ENCODE data around the gene RPL28.
A peak's percentile ranks its signal among the peaks of the same experiment; 100 is the strongest.
"Not testable (repeated sequence)": the region's sequence is repeated elsewhere in the genome, so short reads cannot be mapped to it uniquely, and the experiment has no call there.

Gene RPL28

DNA sequence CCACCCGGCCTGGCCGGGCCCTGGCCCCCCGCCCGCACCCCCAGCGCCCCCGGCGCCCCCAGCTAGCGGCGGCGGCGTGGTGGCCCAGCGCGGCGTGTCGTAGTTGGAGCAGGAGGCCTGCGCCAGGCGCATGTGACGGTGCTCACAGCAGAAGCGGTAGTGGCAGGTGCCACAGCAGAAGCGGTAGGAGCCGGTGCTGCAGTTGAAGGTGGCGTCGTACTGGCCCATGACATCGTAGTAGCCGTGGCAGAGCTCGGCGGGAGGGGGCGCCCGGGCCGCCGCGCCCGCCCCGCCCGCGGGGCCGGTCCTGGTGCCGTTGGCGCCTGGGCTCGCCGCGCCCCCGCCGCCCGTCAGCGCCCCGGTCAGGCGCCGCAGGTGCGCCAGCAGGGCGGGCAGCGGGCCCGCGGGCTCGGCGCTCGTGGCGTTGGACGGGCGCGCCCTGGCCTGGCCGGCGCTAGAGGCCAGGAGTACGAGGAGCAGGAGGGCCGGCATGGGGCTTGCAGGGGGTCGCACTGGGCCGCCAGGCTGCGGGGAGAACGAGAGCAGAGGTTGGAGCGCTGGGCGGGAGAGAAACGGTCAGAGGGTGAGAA, 56.7 kb downstream of the RPL28 start:
- DNase-seq = peak in 6 of 10 donors; percentile 26 to 86 (median 48)
- intact Hi-C loops (cut with DNase I) = no loop called here

- DNase-seq = peak in 7 of 10 donors; percentile 46 to 93 (median 58)
Observed at GRCh38 chr19:55443045-55443823, 57.5 kb downstream of the RPL28 start, which contains the start of gene SHISA7. TSS of gene SHISA7 (minus strand) at chr19:55443300. CDS start at chr19:55442863, 437 bp downstream.

GRCh38 chr19:55443824-55444480, 58.2 kb downstream of the RPL28 start:
- intact Hi-C loops (cut with DNase I) = no loop called here

More at GRCh38 chr19:55443045-55443823, 57.5 kb downstream of the RPL28 start, which contains the start of gene SHISA7:
- intact Hi-C loops (cut with DNase I) = no loop called here

DNA sequence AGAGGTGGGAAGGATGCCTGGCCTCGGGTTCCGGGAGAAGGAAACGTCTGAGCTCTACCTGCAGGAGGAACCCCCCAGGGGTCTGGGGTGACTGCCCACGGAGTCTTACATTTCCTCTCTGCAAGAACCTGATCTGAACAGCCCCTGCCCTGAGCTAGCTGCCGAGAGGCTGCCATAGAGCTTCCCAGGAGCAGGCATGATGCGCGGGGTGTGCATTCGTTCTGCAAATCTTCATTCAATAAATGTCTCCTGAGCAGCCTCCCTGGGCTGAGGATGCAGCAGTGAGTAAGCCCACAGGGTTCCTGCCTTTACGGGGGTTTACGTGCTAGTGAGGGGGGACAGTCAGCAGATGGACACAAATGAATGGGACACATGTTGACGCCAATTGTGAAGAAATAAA, 58.9 kb downstream of the RPL28 start:
- intact Hi-C loops (cut with DNase I) = no loop called here
- DNase-seq = no peak

More at GRCh38 chr19:55443824-55444480, 58.2 kb downstream of the RPL28 start:
- peak in 1 of 10 donors; percentile 69 for DNase-seq

GRCh38 chr19:55446060-55446459, 60.3 kb downstream of the RPL28 start:
- DNase-seq = no peak
- intact Hi-C loops (cut with DNase I) = no loop called here

DNA sequence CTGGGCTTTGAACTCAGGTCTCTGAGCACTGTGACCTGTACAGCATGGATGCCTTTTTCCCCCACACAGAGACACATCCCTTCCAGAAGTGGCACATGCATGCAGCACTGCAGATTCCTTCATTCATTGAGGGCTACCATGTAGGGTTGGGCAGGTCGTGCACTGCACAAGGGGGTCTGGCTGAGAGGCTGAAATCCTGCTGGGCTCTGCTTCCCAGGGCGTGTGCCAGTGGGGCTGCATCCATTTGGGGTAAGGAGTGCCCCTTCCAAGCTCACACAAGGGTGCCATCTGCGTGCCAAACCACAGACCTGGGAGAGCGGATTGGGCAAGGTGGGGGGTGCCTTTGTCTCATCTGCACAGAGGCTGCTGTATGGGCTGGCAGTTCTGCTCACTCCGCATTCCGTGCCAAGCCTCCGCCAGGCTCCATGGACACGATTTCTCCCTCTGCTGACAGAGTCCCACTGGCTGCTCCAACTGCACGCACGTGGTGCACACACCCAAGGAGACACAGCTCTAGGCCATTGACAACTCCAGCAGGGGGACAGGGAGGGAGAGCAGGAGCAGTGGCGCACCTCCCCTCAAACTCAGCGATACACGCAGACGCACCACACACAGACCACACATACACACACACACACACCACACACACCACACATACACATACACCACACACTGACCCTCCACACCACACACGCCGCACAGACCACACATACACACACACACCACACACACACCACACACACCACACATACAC, 61.9 kb downstream of the RPL28 start:
- DNase-seq = peak; percentile 69 to 98 (median 88)
- intact Hi-C loops (cut with DNase I) = no loop called here

DNA sequence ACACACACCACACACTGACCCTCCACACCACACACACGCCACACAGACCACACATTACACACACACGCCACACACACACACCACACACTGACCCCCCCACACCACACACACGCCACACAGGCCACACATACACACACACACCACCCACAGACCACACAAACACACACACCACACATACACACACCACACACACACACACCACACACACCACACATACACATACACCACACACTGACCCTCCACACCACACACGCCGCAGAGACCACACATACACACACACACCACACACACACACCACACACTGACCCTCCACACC, 62.4 kb downstream of the RPL28 start:
- DNase-seq; intact Hi-C loops (cut with DNase I): not testable (repeated sequence)

- intact Hi-C loops (cut with DNase I) = no loop called here
Observed at GRCh38 chr19:55449469-55449868, 63.7 kb downstream of the RPL28 start.

GRCh38 chr19:55451163-55451964, 65.6 kb downstream of the RPL28 start:
- intact Hi-C loops (cut with DNase I) = no loop called here
- DNase-seq = peak in 3 of 10 donors; percentile 28 to 55 (median 37)

More at GRCh38 chr19:55449469-55449868, 63.7 kb downstream of the RPL28 start:
- DNase-seq = peak in 1 of 10 donors; percentile 67

- peak in 9 of 10 donors; percentile 56 to 95 (median 71) for DNase-seq
- intact Hi-C loops (cut with DNase I) = no loop called here
Observed at GRCh38 chr19:55451965-55452748, 66.4 kb downstream of the RPL28 start.
